ENCODE results near the gene MST1.

DNA sequence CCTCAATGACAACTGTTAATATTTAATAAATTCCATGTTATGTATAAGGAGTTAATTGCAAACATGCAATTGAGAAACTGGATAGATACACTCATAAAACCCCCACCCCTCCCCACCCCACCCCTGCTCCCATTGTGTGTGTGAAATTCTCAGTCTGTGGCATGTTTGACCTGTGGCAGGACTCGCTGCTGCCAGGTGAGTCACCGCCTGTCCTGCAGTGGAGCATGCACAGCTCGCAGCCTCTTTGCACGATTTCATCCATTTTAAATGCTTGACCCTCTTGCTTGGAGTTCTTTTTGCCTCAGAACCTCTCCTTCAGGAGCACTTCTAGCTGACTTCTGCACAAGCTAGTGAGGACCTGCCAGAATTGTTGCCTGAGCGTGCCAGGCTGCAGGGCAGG is 20.4 kb downstream of the MST1 start:
- TF ChIP-seq, protein P1, sequence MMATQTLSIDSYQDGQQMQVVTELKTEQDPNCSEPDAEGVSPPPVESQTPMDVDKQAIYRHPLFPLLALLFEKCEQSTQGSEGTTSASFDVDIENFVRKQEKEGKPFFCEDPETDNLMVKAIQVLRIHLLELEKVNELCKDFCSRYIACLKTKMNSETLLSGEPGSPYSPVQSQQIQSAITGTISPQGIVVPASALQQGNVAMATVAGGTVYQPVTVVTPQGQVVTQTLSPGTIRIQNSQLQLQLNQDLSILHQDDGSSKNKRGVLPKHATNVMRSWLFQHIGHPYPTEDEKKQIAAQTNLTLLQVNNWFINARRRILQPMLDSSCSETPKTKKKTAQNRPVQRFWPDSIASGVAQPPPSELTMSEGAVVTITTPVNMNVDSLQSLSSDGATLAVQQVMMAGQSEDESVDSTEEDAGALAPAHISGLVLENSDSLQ (IDR thresholded peaks at IDR 0.05) = no peak
- TF ChIP-seq ZNF384 (IDR thresholded peaks at IDR 0.05) (no peak), BHLHE40 (IDR thresholded peaks at IDR 0.05; ENCODE audit: borderline replicate concordance) (no peak), FOXM1 (IDR thresholded peaks at IDR 0.05; ENCODE audit: borderline replicate concordance) (no peak), SP1 (IDR thresholded peaks at IDR 0.05) (no peak), TARDBP (IDR thresholded peaks at IDR 0.05) (no peak)

Data from HEK293T (cell line).